Left ventricle myocardium inferior (tissue), 1 donor: ENCODE results near the gene RNMT. TPM values are rescaled to one million over a fixed set of nuclear protein-coding genes. Genes with fewer than 3 reads are reported as not detected.

Experiments used
- DNase-seq: peaks from one replicate; pipeline ENCODE4 v3.0.0-alpha.2; 2020
- H3K27ac ChIP-seq: fragments of 200-600 bp; replicated peaks from 2 replicates; pipeline ENCODE4 v1.8.0; 2021
- H3K27me3 ChIP-seq: fragments of 200-600 bp; 2 replicates; pipeline ENCODE4 v1.8.0; 2021; ENCODE audit warnings: low read depth
- H3K36me3 ChIP-seq: fragments of 200-600 bp; 2 replicates; pipeline ENCODE4 v1.8.0; 2021
- H3K4me1 ChIP-seq: fragments of 200-600 bp; 2 replicates; pipeline ENCODE4 v1.8.0; 2021
- H3K4me3 ChIP-seq: fragments of 200-600 bp; 2 replicates; pipeline ENCODE4 v1.8.0; 2021; ENCODE audit warnings: mild to moderate bottlenecking, moderate library complexity
- H3K9me3 ChIP-seq: fragments of 200-600 bp; replicated peaks from 2 replicates; pipeline ENCODE4 v1.8.0; 2021
- intact Hi-C: fragments of 100-400 bp; cut with micrococcal nuclease; formaldehyde crosslinking; loops from one replicate; pipeline ENCODE4 v1.11.0; 2022
- total RNA-seq: library from RNA; stranded (reverse); fragmentation: NEBNext Ultra II Directional; extraction: Animal tissue kit (Norgen Biotek cat#: 25700); gene quantifications from one replicate; pipeline ENCODE4 v1.2.1, GENCODE V29; 2021
- TF ChIP-seq, protein P1 (sequence below): fragments of 200-600 bp; IDR thresholded peaks from 2 replicates; pipeline ENCODE4 v1.8.0; 2021; ENCODE audit warnings: antibody characterized with exemption, mild to moderate bottlenecking, borderline replicate concordance
- donor health status: DM: no; HTN: yes; CAD: no; lungs with severe emphysema.

Gene RNMT
- total RNA-seq, 1 donor from 2014 or later: 24.2 TPM

DNA sequence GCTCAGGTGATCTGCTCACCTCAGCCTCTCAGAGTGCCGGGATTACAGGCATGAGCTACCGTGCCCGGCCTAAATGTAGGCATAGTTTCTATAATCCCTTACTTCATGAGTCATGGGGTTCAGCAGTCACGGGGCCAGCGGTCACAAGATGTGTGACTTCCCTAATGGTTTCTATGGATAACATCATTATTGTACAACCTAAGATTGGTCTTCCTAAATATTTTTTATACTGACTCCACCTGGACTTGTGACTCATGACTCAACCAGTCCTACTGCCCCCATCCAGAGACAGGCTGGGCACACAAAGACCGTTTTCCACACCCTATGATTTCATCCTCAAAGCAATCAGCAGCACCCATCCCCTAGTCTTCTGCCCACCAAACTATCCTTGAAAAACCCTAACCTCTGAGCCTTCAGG, 16.1 kb upstream of the RNMT start:
- H3K27ac ChIP-seq: no peak overlapping the region
- H3K27me3 ChIP-seq: no peaks in the 10 kb centered on the region
- H3K4me1 ChIP-seq: peaks cover 83% of the 10 kb centered on the region
- intact Hi-C loops: no loop called here
- TF ChIP-seq, protein P1, sequence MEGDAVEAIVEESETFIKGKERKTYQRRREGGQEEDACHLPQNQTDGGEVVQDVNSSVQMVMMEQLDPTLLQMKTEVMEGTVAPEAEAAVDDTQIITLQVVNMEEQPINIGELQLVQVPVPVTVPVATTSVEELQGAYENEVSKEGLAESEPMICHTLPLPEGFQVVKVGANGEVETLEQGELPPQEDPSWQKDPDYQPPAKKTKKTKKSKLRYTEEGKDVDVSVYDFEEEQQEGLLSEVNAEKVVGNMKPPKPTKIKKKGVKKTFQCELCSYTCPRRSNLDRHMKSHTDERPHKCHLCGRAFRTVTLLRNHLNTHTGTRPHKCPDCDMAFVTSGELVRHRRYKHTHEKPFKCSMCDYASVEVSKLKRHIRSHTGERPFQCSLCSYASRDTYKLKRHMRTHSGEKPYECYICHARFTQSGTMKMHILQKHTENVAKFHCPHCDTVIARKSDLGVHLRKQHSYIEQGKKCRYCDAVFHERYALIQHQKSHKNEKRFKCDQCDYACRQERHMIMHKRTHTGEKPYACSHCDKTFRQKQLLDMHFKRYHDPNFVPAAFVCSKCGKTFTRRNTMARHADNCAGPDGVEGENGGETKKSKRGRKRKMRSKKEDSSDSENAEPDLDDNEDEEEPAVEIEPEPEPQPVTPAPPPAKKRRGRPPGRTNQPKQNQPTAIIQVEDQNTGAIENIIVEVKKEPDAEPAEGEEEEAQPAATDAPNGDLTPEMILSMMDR: no peak
- no peak overlapping the region for H3K4me3 ChIP-seq
- no peaks in the 10 kb centered on the region for H3K9me3 ChIP-seq
- DNase-seq: no peak
- no peaks in the 10 kb centered on the region for H3K36me3 ChIP-seq

DNA sequence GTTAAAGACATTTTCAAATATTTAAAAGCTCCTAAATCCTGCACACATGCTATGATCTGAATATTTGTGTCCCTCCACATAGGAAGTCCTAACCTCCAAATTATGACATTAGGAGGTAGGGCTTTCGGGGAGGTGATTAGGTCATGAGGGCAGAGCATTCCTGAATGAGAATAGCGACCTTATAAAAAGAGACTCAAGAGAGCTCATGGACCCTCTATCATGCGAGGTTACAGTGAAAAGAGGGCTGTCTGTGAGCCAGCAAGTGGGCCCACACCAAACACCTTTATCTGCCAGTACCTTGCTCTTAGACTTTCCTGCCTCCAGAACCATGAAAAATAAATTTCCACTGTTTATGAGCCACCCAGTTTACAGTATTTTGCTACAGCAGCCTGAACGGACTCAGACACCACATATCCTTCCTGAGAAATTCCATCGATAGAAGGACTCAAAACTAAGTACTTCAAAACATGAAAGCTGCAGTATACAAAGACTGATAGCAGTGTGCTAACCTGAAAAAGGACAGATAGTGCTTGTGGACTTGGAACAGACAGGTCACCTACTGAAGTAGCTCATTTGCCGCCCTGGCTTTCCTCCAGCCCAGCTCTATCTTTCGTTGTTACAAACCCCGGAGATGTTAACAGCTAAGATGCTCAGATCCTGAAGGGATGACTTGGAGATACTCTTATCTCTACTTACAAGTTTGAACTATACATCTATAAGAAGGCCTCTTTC, 13.9 kb upstream of the RNMT start:
- H3K4me1 ChIP-seq: peaks cover 85% of the 10 kb centered on the region
- TF ChIP-seq, protein P1: no peak
- H3K4me3 ChIP-seq: no peak overlapping the region
- H3K36me3 ChIP-seq: no peaks in the 10 kb centered on the region
- intact Hi-C loops: no loop called here
- no peak for DNase-seq
- peak overlapping the region; percentile 17 for H3K27ac ChIP-seq
- H3K27me3 ChIP-seq: no peaks in the 10 kb centered on the region
- peaks cover under 1% of the 10 kb centered on the region for H3K9me3 ChIP-seq

DNA sequence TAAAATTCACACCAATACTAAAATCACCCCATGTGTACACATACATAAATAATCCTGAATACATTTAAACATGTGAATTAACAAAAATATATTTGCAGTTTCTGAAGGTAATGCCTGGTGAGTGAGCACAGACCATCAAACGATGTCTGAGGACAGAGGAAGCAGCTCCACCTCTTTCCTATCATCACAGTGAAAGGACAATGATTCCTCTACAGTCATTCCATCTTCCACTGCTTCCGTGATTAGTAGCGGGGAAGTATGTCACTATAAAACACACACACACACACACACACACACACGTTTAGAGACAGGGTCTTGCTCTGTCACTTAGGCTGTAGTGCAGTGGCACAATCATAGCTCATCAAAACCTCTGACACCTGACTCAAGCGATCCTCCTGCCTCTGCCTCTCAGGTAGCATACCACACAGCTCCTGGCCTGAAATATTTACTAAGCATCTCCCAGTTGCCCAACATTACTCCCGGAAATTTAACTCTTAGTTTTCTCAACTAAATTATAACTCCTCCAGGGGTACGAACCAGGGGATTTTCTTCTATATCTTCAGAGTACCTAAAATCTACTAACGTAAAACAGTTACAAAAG, 12.9 kb upstream of the RNMT start:
- no peak overlapping the region for H3K4me3 ChIP-seq
- TF ChIP-seq, protein P1: no peak
- DNase-seq: no peak
- intact Hi-C loops: no loop called here
- H3K9me3 ChIP-seq: peaks cover 10% of the 10 kb centered on the region
- H3K4me1 ChIP-seq: peaks cover 78% of the 10 kb centered on the region
- no peak overlapping the region for H3K27ac ChIP-seq
- H3K36me3 ChIP-seq: no peaks in the 10 kb centered on the region
- no peaks in the 10 kb centered on the region for H3K27me3 ChIP-seq

DNA sequence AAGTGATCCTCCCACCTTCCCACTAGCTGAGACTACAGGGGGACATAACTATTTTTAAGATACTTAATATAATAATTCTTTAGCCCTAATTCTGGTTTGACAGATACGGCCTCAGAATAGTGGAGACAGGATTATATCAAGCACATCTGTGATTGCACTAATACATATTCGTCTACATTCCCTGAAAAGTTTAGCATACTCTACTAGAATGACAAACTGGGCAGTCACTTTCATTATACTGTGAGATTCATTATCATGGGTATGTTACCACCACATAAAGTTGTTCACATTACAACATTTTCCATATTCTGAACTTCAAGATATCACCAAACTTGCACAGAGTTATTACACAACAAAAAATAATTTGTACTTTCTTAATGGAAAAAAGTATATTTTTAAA, 11.1 kb upstream of the RNMT start:
- DNase-seq: no peak
- Histone ChIP-seq H3K4me1 (peaks cover 73% of the 10 kb centered on the region), H3K4me3 (no peak overlapping the region), H3K27ac (no peak overlapping the region), H3K27me3 (no peaks in the 10 kb centered on the region), H3K9me3 (peaks cover 10% of the 10 kb centered on the region), H3K36me3 (no peaks in the 10 kb centered on the region)
- intact Hi-C loops: no loop called here
- TF ChIP-seq, protein P1: no peak

DNA sequence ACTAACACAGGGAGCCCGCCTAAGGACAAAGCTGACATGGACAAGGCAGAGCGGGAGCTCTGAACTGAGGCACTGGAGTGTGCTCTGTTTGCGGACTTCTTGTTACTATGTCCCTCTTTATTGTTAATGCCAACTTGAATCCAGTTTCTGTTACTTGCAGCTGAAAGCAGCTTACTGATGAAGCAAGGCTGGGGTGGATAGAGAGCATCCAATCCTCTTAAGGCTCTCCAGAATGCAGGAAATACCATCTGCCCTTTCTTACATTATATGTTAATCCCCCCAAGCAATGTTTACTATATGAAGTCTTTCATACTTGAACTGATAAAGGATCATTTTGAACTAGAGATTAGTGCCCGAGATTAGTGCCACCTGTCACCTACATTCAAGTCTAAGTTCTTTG, 9.6 kb upstream of the RNMT start:
- intact Hi-C loops: no loop called here
- no peaks in the 10 kb centered on the region for H3K36me3 ChIP-seq
- TF ChIP-seq, protein P1: no peak

More for the DNA sequence above, 9.6 kb upstream of the RNMT start:
- no peak for DNase-seq
- H3K4me3 ChIP-seq: no peak overlapping the region
- no peak overlapping the region for H3K27ac ChIP-seq
- no peaks in the 10 kb centered on the region for H3K27me3 ChIP-seq
- peaks cover 70% of the 10 kb centered on the region for H3K4me1 ChIP-seq
- peaks cover 10% of the 10 kb centered on the region for H3K9me3 ChIP-seq
